Measurements from ENCODE around the gene UMAD1.
"Not testable (repeated sequence)": the region's sequence is repeated elsewhere in the genome, so short reads cannot be mapped to it uniquely, and the experiment has no call there.

The UMAD1 gene

GRCh38 chr7:7820409-7820808 is 179.9 kb downstream of the UMAD1 start:
- H3K4me3 ChIP-seq (ENCODE audit: low read depth, low read length), result no peak overlapping the region

- H3K4me3 ChIP-seq (ENCODE audit: low read depth, low read length), result no peak overlapping the region
These were observed 180.4 kb downstream of the UMAD1 start for GRCh38 chr7:7820939-7821338.

GRCh38 chr7:7821517-7821916 is 181.0 kb downstream of the UMAD1 start:
- no peak overlapping the region for H3K4me3 ChIP-seq (ENCODE audit: low read depth, low read length)

- not testable (repeated sequence) for H3K4me3 ChIP-seq (ENCODE audit: low read depth, low read length)
These were observed 184.7 kb downstream of the UMAD1 start for GRCh38 chr7:7825294-7825693.

- H3K4me3 ChIP-seq (ENCODE audit: low read depth, low read length), result no peak overlapping the region
These were observed 189.1 kb downstream of the UMAD1 start for GRCh38 chr7:7829667-7830066.

GRCh38 chr7:7830122-7830878 is 189.7 kb downstream of the UMAD1 start:
- no peak overlapping the region for H3K4me3 ChIP-seq (ENCODE audit: low read depth, low read length)

GRCh38 chr7:7832518-7832917 is 192.0 kb downstream of the UMAD1 start:
- no peak overlapping the region for H3K4me3 ChIP-seq (ENCODE audit: low read depth, low read length)

GRCh38 chr7:7834761-7835160 is 194.2 kb downstream of the UMAD1 start:
- no peak overlapping the region for H3K4me3 ChIP-seq (ENCODE audit: low read depth, low read length)

- H3K4me3 ChIP-seq (ENCODE audit: low read depth, low read length), result no peak overlapping the region
These were observed 200.5 kb downstream of the UMAD1 start for GRCh38 chr7:7841027-7841426.

- H3K4me3 ChIP-seq (ENCODE audit: low read depth, low read length), result no peak overlapping the region
These were observed 202.7 kb downstream of the UMAD1 start for GRCh38 chr7:7843240-7843639.

- no peak overlapping the region for H3K4me3 ChIP-seq (ENCODE audit: low read depth, low read length)
These were observed 203.4 kb downstream of the UMAD1 start for GRCh38 chr7:7843972-7844371.

- H3K4me3 ChIP-seq (ENCODE audit: low read depth, low read length), result no peak overlapping the region
These were observed 207.7 kb downstream of the UMAD1 start for GRCh38 chr7:7848246-7848645.

GRCh38 chr7:7848892-7849291 is 208.3 kb downstream of the UMAD1 start:
- H3K4me3 ChIP-seq (ENCODE audit: low read depth, low read length), result no peak overlapping the region

GRCh38 chr7:7850150-7850549 is 209.6 kb downstream of the UMAD1 start:
- H3K4me3 ChIP-seq (ENCODE audit: low read depth, low read length), result no peak overlapping the region

- H3K4me3 ChIP-seq (ENCODE audit: low read depth, low read length), result no peak overlapping the region
These were observed 210.8 kb downstream of the UMAD1 start for GRCh38 chr7:7851381-7851780.

GRCh38 chr7:7851991-7852390 is 211.4 kb downstream of the UMAD1 start:
- H3K4me3 ChIP-seq (ENCODE audit: low read depth, low read length), result no peak overlapping the region

- no peak overlapping the region for H3K4me3 ChIP-seq (ENCODE audit: low read depth, low read length)
These were observed 216.6 kb downstream of the UMAD1 start for GRCh38 chr7:7857143-7857583.

GRCh38 chr7:7858559-7858958 is 218.0 kb downstream of the UMAD1 start:
- no peak overlapping the region for H3K4me3 ChIP-seq (ENCODE audit: low read depth, low read length)

GRCh38 chr7:7859411-7859810 is 218.9 kb downstream of the UMAD1 start:
- H3K4me3 ChIP-seq (ENCODE audit: low read depth, low read length), result no peak overlapping the region

GRCh38 chr7:7861211-7861633 is 220.7 kb downstream of the UMAD1 start:
- H3K4me3 ChIP-seq (ENCODE audit: low read depth, low read length), result no peak overlapping the region

- H3K4me3 ChIP-seq (ENCODE audit: low read depth, low read length), result no peak overlapping the region
These were observed 221.8 kb downstream of the UMAD1 start for GRCh38 chr7:7862393-7862792.

- no peak overlapping the region for H3K4me3 ChIP-seq (ENCODE audit: low read depth, low read length)
These were observed 227.5 kb downstream of the UMAD1 start for GRCh38 chr7:7867846-7868571.

All from iPS-11a (cell line).